ENCODE results near the gene SLC6A5.

GRCh38 chr11:20551096-20551495 is 48.3 kb upstream of the SLC6A5 start:
- TF ChIP-seq CTCF (IDR thresholded peaks at IDR 0.05 in 2 of 3, conservative IDR thresholded peaks at IDR 0.05 in 1 of 3; ENCODE audit: borderline replicate concordance in 1 of 3, insufficient read depth in 1 of 3, low read depth in 2 of 3, low read length in 2 of 3) = no peak
- TF ChIP-seq POLR2AphosphoS5 (IDR thresholded peaks at IDR 0.05; ENCODE audit: low read depth, low read length) = no peak
- no peak for TF ChIP-seq JUND (IDR thresholded peaks at IDR 0.05)
- TF ChIP-seq EZH2 (IDR thresholded peaks at IDR 0.05) = no peak
- TF ChIP-seq SRF (IDR thresholded peaks at IDR 0.05; ENCODE audit: low read depth) = no peak
- TF ChIP-seq MAX (IDR thresholded peaks at IDR 0.05) = no peak
- no peak for TF ChIP-seq EZH2phosphoT487 (IDR thresholded peaks at IDR 0.05; ENCODE audit: borderline replicate concordance)
- no peak for TF ChIP-seq RAD21 (IDR thresholded peaks at IDR 0.05; ENCODE audit: low read depth)

Data from HCT116 (cell line).